ENCODE measurements around the gene VMP1.

DNA sequence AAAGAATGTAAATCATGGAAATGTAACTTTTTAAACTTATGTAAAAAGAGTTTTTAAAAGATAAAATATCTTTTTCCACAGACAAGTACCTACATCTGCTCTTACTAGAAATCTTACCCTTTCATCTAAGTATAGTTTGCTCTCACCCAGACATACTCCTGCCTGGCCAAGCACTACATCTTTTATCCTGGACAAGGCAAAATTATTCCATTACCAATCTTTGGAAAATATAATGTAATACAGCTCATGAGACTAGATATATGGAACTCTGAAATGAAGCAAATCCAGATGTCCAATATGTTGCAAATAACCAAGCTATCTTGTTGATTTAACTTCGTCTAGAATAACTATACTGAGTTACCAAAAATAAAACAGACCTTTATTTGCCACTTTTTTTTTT is 50.0 kb downstream of the VMP1 start:
- TF ChIP-seq, protein P1, sequence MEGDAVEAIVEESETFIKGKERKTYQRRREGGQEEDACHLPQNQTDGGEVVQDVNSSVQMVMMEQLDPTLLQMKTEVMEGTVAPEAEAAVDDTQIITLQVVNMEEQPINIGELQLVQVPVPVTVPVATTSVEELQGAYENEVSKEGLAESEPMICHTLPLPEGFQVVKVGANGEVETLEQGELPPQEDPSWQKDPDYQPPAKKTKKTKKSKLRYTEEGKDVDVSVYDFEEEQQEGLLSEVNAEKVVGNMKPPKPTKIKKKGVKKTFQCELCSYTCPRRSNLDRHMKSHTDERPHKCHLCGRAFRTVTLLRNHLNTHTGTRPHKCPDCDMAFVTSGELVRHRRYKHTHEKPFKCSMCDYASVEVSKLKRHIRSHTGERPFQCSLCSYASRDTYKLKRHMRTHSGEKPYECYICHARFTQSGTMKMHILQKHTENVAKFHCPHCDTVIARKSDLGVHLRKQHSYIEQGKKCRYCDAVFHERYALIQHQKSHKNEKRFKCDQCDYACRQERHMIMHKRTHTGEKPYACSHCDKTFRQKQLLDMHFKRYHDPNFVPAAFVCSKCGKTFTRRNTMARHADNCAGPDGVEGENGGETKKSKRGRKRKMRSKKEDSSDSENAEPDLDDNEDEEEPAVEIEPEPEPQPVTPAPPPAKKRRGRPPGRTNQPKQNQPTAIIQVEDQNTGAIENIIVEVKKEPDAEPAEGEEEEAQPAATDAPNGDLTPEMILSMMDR (IDR thresholded peaks at IDR 0.05; ENCODE audit: borderline replicate concordance, extremely low read depth, low read length, poor library complexity, severe bottlenecking): no peak
- no peak for TF ChIP-seq EZH2 (IDR thresholded peaks at IDR 0.05; ENCODE audit: borderline replicate concordance, low read depth, low read length, severe bottlenecking)
